22Rv1 (cell line): Measurements from ENCODE around the gene CNTLN.

Experiments
- ZFX ChIP-seq: fragments of 450-650 bp; IDR thresholded peaks from 2 replicates; pipeline ENCODE4 v1.6.1; 2017; ENCODE audit warnings: antibody characterized with exemption, borderline replicate concordance
- TF ChIP-seq, protein P1 (sequence below): fragments of 450-650 bp; IDR thresholded peaks from 2 replicates; pipeline ENCODE4 v1.5.1; 2017; ENCODE audit warnings: mild to moderate bottlenecking

DNA sequence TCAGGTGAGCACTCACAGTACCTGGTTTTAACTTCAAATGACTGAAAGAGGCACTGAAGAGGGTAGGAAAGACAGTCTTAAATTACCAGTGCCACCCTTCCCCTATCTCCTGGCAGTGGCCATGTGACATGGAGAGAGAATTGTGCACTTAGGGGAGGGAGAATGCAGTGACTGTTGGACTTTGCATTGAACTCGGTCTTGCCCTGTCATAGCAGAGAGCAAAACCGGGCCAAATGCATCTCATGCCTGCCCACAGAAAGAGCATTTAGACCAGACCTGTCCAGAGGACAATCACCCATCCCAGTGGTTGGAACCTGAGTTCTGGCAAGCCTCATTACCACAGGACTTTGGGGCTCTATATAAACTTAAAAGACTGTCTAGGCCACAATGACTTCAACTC, 232.2 kb downstream of the CNTLN start:
- TF ChIP-seq, protein P1, sequence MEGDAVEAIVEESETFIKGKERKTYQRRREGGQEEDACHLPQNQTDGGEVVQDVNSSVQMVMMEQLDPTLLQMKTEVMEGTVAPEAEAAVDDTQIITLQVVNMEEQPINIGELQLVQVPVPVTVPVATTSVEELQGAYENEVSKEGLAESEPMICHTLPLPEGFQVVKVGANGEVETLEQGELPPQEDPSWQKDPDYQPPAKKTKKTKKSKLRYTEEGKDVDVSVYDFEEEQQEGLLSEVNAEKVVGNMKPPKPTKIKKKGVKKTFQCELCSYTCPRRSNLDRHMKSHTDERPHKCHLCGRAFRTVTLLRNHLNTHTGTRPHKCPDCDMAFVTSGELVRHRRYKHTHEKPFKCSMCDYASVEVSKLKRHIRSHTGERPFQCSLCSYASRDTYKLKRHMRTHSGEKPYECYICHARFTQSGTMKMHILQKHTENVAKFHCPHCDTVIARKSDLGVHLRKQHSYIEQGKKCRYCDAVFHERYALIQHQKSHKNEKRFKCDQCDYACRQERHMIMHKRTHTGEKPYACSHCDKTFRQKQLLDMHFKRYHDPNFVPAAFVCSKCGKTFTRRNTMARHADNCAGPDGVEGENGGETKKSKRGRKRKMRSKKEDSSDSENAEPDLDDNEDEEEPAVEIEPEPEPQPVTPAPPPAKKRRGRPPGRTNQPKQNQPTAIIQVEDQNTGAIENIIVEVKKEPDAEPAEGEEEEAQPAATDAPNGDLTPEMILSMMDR, result no peak
- TF ChIP-seq ZFX, result no peak
